OCI-LY7 (cell line): ENCODE measurements around the gene CMTM3. TPM values are rescaled to one million over a fixed set of nuclear protein-coding genes. Genes with fewer than 3 reads are reported as not detected.

Experiments
- BruUV-seq: library from RNA; stranded (reverse); fragments of 400-500 nt; replicated peaks from 2 replicates; lab custom pipeline; 2021; lab: Mats Ljungman, UMichigan
- CTCF ChIA-PET: fragments of 300-600 bp; sonication (Branson Sonifier 250); formaldehyde crosslinking; loops from one replicate; lab custom pipeline; 2022; ENCODE audit warnings: antibody characterized with exemption; ENCODE audit not compliant: unreplicated experiment; lab: Charles Lee
- POLR2A ChIA-PET: fragments of 300-600 bp; sonication (Branson Sonifier 250); formaldehyde crosslinking; loops from one replicate; lab custom pipeline; 2022; ENCODE audit warnings: antibody characterized with exemption; lab: Charles Lee
- DNase-seq: peaks from one replicate; pipeline ENCODE4 v3.0.0-alpha.2; 2015; ENCODE audit warnings: low spot score
- H2AFZ ChIP-seq: fragments of 200-600 bp; sonication (generic), shearing (Covaris generic); 2 replicates; pipeline ENCODE4 v1.6.1; 2014; ENCODE audit warnings: mild to moderate bottlenecking, antibody characterized with exemption, low read length, moderate library complexity
- H3K27ac ChIP-seq: fragments of 200-600 bp; sonication (generic); 2 replicates; pipeline ENCODE4 v1.5.1; 2014; ENCODE audit warnings: mixed run types, low read depth, mild to moderate bottlenecking, moderate library complexity, low read length, inconsistent platforms; ENCODE audit not compliant: poor library complexity, severe bottlenecking
- H3K36me3 ChIP-seq: fragments of 200-600 bp; sonication (generic); 2 replicates; pipeline ENCODE4 v1.6.1; 2014; ENCODE audit warnings: mild to moderate bottlenecking, antibody characterized with exemption, low read length, moderate library complexity, mixed read lengths; ENCODE audit not compliant: insufficient read depth
- H3K4me1 ChIP-seq: fragments of 200-600 bp; sonication (generic); 2 replicates; pipeline ENCODE4 v1.5.1; 2014; ENCODE audit warnings: mild to moderate bottlenecking, low read length; ENCODE audit not compliant: insufficient read depth, poor library complexity, severe bottlenecking
- H3K4me2 ChIP-seq: fragments of 200-600 bp; sonication (generic); 2 replicates; pipeline ENCODE4 v1.6.1; 2014; ENCODE audit warnings: mild to moderate bottlenecking, low read length
- H3K4me3 ChIP-seq: fragments of 200-600 bp; sonication (generic); 2 replicates; pipeline ENCODE4 v1.5.1; 2014; ENCODE audit warnings: mild to moderate bottlenecking, low read depth, low read length; ENCODE audit not compliant: poor library complexity, severe bottlenecking
- H3K79me2 ChIP-seq: fragments of 200-600 bp; sonication (generic); 2 replicates; pipeline ENCODE4 v1.6.1; 2016; ENCODE audit warnings: low read depth, mild to moderate bottlenecking, low read length, moderate library complexity, mixed read lengths; ENCODE audit not compliant: insufficient read depth
- H3K9me2 ChIP-seq: fragments of 200-600 bp; sonication (generic); 2 replicates; pipeline ENCODE4 v1.6.1; 2016; ENCODE audit warnings: mild to moderate bottlenecking, low read length, mixed read lengths; ENCODE audit not compliant: insufficient read depth
- H3K9me3 ChIP-seq: fragments of 200-600 bp; sonication (generic); 2 replicates; pipeline ENCODE4 v1.6.1; 2014; ENCODE audit warnings: mild to moderate bottlenecking, mixed run types, low read length, mixed read lengths
- H4K20me1 ChIP-seq: fragments of 200-600 bp; sonication (generic); 2 replicates; pipeline ENCODE4 v1.6.1; 2014; ENCODE audit warnings: mild to moderate bottlenecking, antibody characterized with exemption, low read length, moderate library complexity, mixed read lengths; ENCODE audit not compliant: insufficient read depth
- EZH2phosphoT487 ChIP-seq: fragments of 200-600 bp; sonication (generic); IDR thresholded peaks from 2 replicates; pipeline ENCODE4 v1.6.1; 2018; ENCODE audit warnings: low read depth, borderline replicate concordance, mild to moderate bottlenecking, mixed run types, antibody characterized with exemption, low read length, moderate library complexity, mixed read lengths
- intact Hi-C: fragments of 100-400 bp; cut with micrococcal nuclease; formaldehyde crosslinking; loops from one replicate; pipeline ENCODE4 v1.10.0; 2022; ENCODE audit not compliant: unreplicated experiment
- total RNA-seq, 2 experiments: library from RNA; depleted of rRNA in 1 of 2; stranded (reverse); fragments of >200 nt in 1 of 2; shearing (Covaris generic) in 1 of 2; gene quantifications; 2 replicates each; pipeline ENCODE4 v1.2.3, GENCODE V29; 2014 to 2022
- TF ChIP-seq, protein P1 (sequence below): fragments of 200-600 bp; sonication (generic); conservative IDR thresholded peaks from 2 replicates; pipeline ENCODE4 v1.5.1; 2014; ENCODE audit warnings: mild to moderate bottlenecking, antibody characterized with exemption, low read length, moderate library complexity, mixed read lengths

Gene CMTM3
- total RNA-seq, 2 experiments from 2014 or later: 5.0 to 30.4 TPM

DNA sequence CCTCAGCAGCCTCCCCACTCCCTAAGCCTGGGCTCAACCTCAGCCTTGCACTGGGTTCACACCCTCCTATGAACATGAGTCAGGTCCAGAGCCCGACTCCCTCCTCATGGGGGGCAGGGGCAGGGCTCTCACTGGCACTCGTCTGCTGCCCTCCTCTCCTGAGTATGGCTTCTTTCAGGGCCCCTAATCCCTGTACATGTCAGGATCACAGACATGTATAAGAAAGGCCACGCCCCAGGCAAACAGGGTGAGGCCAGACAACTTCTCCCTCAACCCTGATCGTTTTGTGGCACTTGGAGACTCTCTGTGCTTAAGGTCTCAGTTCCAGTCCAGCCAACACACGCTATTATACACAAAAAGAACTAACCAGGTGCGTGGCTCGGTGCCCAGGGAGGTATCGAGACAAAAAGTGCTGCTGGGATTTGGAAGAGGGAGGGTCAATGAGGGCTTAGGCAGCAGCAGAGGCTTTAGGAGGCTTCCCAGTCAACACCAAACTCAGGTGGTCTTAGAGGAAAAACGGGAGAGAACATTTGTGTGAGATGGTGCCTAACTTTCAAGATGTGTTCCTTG lies 45.2 kb downstream of the CMTM3 start:
- no peak for DNase-seq
- Histone ChIP-seq H3K4me3 (no peak overlapping the region), H3K4me1 (no peaks in the 10 kb centered on the region), H3K9me3 (no peaks in the 10 kb centered on the region), H2AFZ (no peak overlapping the region), H4K20me1 (no peaks in the 10 kb centered on the region), H3K9me2 (no peaks in the 10 kb centered on the region), H3K36me3 (no peaks in the 10 kb centered on the region), H3K79me2 (no peaks in the 10 kb centered on the region), H3K4me2 (no peak overlapping the region), H3K27ac (no peak overlapping the region)
- no TSS peak for BruUV-seq
- intact Hi-C loops: no loop called here
- ChIA-PET CTCF (no interaction called here), POLR2A (no interaction called here)
- TF ChIP-seq, protein P1, sequence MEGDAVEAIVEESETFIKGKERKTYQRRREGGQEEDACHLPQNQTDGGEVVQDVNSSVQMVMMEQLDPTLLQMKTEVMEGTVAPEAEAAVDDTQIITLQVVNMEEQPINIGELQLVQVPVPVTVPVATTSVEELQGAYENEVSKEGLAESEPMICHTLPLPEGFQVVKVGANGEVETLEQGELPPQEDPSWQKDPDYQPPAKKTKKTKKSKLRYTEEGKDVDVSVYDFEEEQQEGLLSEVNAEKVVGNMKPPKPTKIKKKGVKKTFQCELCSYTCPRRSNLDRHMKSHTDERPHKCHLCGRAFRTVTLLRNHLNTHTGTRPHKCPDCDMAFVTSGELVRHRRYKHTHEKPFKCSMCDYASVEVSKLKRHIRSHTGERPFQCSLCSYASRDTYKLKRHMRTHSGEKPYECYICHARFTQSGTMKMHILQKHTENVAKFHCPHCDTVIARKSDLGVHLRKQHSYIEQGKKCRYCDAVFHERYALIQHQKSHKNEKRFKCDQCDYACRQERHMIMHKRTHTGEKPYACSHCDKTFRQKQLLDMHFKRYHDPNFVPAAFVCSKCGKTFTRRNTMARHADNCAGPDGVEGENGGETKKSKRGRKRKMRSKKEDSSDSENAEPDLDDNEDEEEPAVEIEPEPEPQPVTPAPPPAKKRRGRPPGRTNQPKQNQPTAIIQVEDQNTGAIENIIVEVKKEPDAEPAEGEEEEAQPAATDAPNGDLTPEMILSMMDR: no peak
- no peak for TF ChIP-seq EZH2phosphoT487

DNA sequence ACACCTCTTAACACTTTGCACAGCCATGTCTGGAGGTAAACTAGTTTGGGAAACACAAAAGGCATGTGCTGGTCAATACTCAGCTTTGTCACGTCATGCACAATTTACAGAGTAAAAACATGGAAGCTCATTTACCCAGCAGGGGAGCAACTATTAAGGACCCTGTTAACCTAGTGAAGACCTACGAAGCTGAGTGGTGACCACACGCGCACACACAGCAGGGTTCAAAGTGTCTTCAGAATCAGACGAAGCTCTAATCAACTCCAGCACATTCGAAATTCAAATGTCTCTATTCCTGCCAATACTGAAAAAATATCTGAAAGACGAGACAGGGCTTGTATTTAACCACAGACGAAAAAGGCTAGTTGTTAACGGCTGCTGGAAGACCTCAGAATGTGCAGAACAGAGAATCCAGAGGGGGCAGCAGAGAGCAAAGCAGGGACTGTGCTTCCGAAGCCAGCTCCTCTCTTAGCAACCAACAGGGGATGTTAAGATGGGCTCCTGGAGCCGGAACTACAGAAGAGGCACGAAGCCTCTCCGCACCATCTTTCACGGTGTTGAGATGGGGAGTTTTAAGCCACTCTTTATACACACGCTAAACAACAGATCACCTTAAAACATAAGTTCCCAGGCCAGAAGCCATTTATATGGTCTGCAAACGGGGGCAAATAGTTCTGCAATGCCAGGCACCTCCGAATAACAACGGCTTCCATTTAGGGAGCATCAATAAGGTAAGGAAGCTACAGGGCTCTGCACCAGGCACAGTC lies 46.4 kb downstream of the CMTM3 start:
- Histone ChIP-seq H4K20me1 (no peaks in the 10 kb centered on the region), H3K9me2 (no peaks in the 10 kb centered on the region), H3K79me2 (no peaks in the 10 kb centered on the region), H3K4me2 (no peak overlapping the region), H3K4me3 (no peak overlapping the region), H2AFZ (no peak overlapping the region), H3K4me1 (no peaks in the 10 kb centered on the region), H3K36me3 (no peaks in the 10 kb centered on the region), H3K9me3 (no peaks in the 10 kb centered on the region), H3K27ac (no peak overlapping the region)
- ChIA-PET CTCF (interaction anchor here (0.7 to 1.5 kb wide), 7 partner anchors 10 to 309 kb away, joined by 3 to 5 read pairs (median 3); no protein-coding TSS in a partner anchor), POLR2A (interaction anchor here (0.7 to 1.3 kb wide), 3 partner anchors 12 to 1338 kb away, joined by 3 to 10 read pairs (median 3); no protein-coding TSS in a partner anchor)
- no TSS peak for BruUV-seq
- intact Hi-C loops: no loop called here
- DNase-seq: peak; percentile 71
- TF ChIP-seq, protein P1: peak; percentile 94
- TF ChIP-seq EZH2phosphoT487: no peak

DNA sequence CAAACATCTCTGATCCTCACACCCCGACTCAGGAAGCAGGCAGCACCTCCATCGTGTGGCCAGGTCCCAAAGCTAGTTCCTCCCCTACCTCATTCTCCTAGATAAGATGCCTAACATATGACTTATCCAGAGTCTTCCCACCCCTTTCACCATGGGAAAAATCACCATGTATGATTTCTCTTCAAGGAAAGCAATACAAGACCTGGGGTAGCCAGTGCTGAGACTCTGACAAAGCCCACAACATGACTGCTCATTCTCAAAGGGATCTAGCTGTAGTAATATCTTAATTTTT lies 46.9 kb downstream of the CMTM3 start:
- H2AFZ ChIP-seq: no peak overlapping the region
- CTCF ChIA-PET: interaction anchor here (0.7 to 1.5 kb wide), 5 partner anchors 11 to 61 kb away, joined by 3 to 5 read pairs (median 3); no protein-coding TSS in a partner anchor

More for the DNA sequence above, 46.9 kb downstream of the CMTM3 start:
- Histone ChIP-seq H4K20me1 (no peaks in the 10 kb centered on the region), H3K27ac (no peak overlapping the region), H3K4me2 (no peak overlapping the region), H3K4me1 (no peaks in the 10 kb centered on the region), H3K9me2 (no peaks in the 10 kb centered on the region), H3K4me3 (no peak overlapping the region), H3K79me2 (no peaks in the 10 kb centered on the region), H3K36me3 (no peaks in the 10 kb centered on the region), H3K9me3 (no peaks in the 10 kb centered on the region)
- no peak for DNase-seq
- TF ChIP-seq EZH2phosphoT487: no peak
- TF ChIP-seq, protein P1: no peak
- BruUV-seq: no TSS peak
- POLR2A ChIA-PET: interaction anchor here (0.7 to 1.3 kb wide), 2 partner anchors 12 to 17 kb away, joined by 3 to 10 read pairs; no protein-coding TSS in a partner anchor
- intact Hi-C loops: no loop called here
